ENCODE data around the gene COL16A1.

Gene COL16A1

GRCh38 chr1:31632649-31633048 is 71.2 kb downstream of the COL16A1 start:
- Histone ChIP-seq H3K4me3 (no peak overlapping the region), H3K4me2 (no peak overlapping the region), H3K9ac (peak overlapping the region in 1 of 11 experiments; percentile 47; a peak in 2 of 22 replicates), H4K20me1 (peaks cover 26 to 73% (median 40%) of the 10 kb centered on the region in 11 experiments; a peak in 20 of 22 replicates), H3K4me1 (peaks cover 10 to 26% (median 16%) of the 10 kb centered on the region in 10 experiments; a peak in 19 of 20 replicates), H3K27ac (peak overlapping the region in 2 of 11 experiments; percentile 10 to 11; a peak in 2 of 22 replicates), H3K36me3 (peaks cover 76 to 90% (median 83%) of the 10 kb centered on the region in 11 experiments), H3K27me3 (no peaks in the 10 kb centered on the region), H3K9me3 (replicated peaks in 1 of 11) (no peaks in the 10 kb centered on the region)
- no peak for TF ChIP-seq Cebpa-rat (IDR thresholded peaks at IDR 0.05)

GRCh38 chr1:31628931-31629556 is 74.8 kb downstream of the COL16A1 start:
- Histone ChIP-seq H4K20me1 (peaks cover 0 to 52% (median 9%) of the 10 kb centered on the region in 11 experiments; a peak in 13 of 22 replicates), H3K4me1 (peaks cover 26 to 56% (median 43%) of the 10 kb centered on the region in 10 experiments), H3K4me3 (no peak overlapping the region), H3K27ac (no peak overlapping the region), H3K36me3 (peaks cover 61 to 72% (median 65%) of the 10 kb centered on the region in 11 experiments), H3K27me3 (no peaks in the 10 kb centered on the region), H3K9me3 (replicated peaks in 1 of 11) (no peaks in the 10 kb centered on the region), H3K4me2 (no peak overlapping the region), H3K9ac (no peak overlapping the region)
- no peak for TF ChIP-seq Cebpa-rat (IDR thresholded peaks at IDR 0.05)

GRCh38 chr1:31627930-31628559 is 75.8 kb downstream of the COL16A1 start:
- H3K36me3 ChIP-seq: peaks cover 52 to 63% (median 56%) of the 10 kb centered on the region in 11 experiments
- peak overlapping the region in 3 of 11 experiments; percentile 7 to 64 (median 18); a peak in 2 of 22 replicates for H3K27ac ChIP-seq
- peaks cover 33 to 65% (median 52%) of the 10 kb centered on the region in 10 experiments for H3K4me1 ChIP-seq
- peak overlapping the region in 3 of 11 experiments; percentile 43 to 64 (median 63); a peak in 2 of 22 replicates for H3K4me2 ChIP-seq
- H4K20me1 ChIP-seq: peaks cover 0 to 52% (median 7%) of the 10 kb centered on the region in 11 experiments; a peak in 12 of 22 replicates
- H3K9me3 ChIP-seq (replicated peaks in 1 of 11): no peaks in the 10 kb centered on the region
- no peak for TF ChIP-seq Cebpa-rat (IDR thresholded peaks at IDR 0.05)
- H3K27me3 ChIP-seq: no peaks in the 10 kb centered on the region
- no peak overlapping the region for H3K4me3 ChIP-seq
- H3K9ac ChIP-seq: peak overlapping the region in 3 of 11 experiments; percentile 31 to 48 (median 32); a peak in 1 of 22 replicates

- Histone ChIP-seq H3K9ac (peak overlapping the region in 9 of 11 experiments; percentile 5 to 48 (median 31); a peak in 10 of 22 replicates), H3K27ac (peak overlapping the region in 8 of 11 experiments; percentile 7 to 69 (median 53); a peak in 13 of 22 replicates), H3K36me3 (peaks cover 46 to 57% (median 50%) of the 10 kb centered on the region in 11 experiments), H3K4me2 (peak overlapping the region in 8 of 11 experiments; percentile 18 to 75 (median 54); a peak in 13 of 22 replicates), H3K4me1 (peaks cover 32 to 60% (median 52%) of the 10 kb centered on the region in 10 experiments), H3K9me3 (replicated peaks in 1 of 11) (no peaks in the 10 kb centered on the region), H3K4me3 (no peak overlapping the region), H3K27me3 (no peaks in the 10 kb centered on the region), H4K20me1 (peaks cover 0 to 46% (median 4%) of the 10 kb centered on the region in 11 experiments; a peak in 10 of 22 replicates)
- no peak for TF ChIP-seq Cebpa-rat (IDR thresholded peaks at IDR 0.05)
Measured at GRCh38 chr1:31627301-31627929, 76.4 kb downstream of the COL16A1 start.

GRCh38 chr1:31626223-31627207 is 77.3 kb downstream of the COL16A1 start:
- H3K9me3 ChIP-seq (replicated peaks in 1 of 11): no peaks in the 10 kb centered on the region
- no peaks in the 10 kb centered on the region for H3K27me3 ChIP-seq
- H3K4me1 ChIP-seq: peaks cover 23 to 58% (median 46%) of the 10 kb centered on the region in 10 experiments
- peak overlapping the region in 8 of 11 experiments; percentile 7 to 48 (median 36); a peak in 10 of 22 replicates for H3K9ac ChIP-seq
- peak overlapping the region in 9 of 11 experiments; percentile 7 to 69 (median 62); a peak in 16 of 22 replicates for H3K27ac ChIP-seq
- TF ChIP-seq Cebpa-rat (IDR thresholded peaks at IDR 0.05): no peak
- H3K4me2 ChIP-seq: peak overlapping the region in 8 of 11 experiments; percentile 18 to 75 (median 54); a peak in 13 of 22 replicates
- peaks cover 0 to 40% (median 0%) of the 10 kb centered on the region in 11 experiments; a peak in 4 of 22 replicates for H4K20me1 ChIP-seq
- H3K36me3 ChIP-seq: peaks cover 37 to 48% (median 41%) of the 10 kb centered on the region in 11 experiments
- H3K4me3 ChIP-seq: no peak overlapping the region

GRCh38 chr1:31625561-31626222 is 78.1 kb downstream of the COL16A1 start:
- Histone ChIP-seq H3K27me3 (no peaks in the 10 kb centered on the region), H3K27ac (peak overlapping the region in 8 of 11 experiments; percentile 30 to 69 (median 63); a peak in 14 of 22 replicates), H4K20me1 (peaks cover 0 to 36% (median 0%) of the 10 kb centered on the region in 11 experiments; a peak in 4 of 22 replicates), H3K4me1 (peaks cover 19 to 58% (median 45%) of the 10 kb centered on the region in 10 experiments), H3K4me3 (no peak overlapping the region), H3K36me3 (peaks cover 29 to 39% (median 33%) of the 10 kb centered on the region in 11 experiments), H3K4me2 (peak overlapping the region in 5 of 11 experiments; percentile 24 to 75 (median 63); a peak in 11 of 22 replicates), H3K9me3 (replicated peaks in 1 of 11) (no peaks in the 10 kb centered on the region), H3K9ac (peak overlapping the region in 4 of 11 experiments; percentile 8 to 44 (median 10); a peak in 1 of 22 replicates)
- no peak for TF ChIP-seq Cebpa-rat (IDR thresholded peaks at IDR 0.05)

All from BLaER1 treated with 17β-estradiol and CSF1 and Interleukin-3, amounts not matched to agents 10 nM and 100 nM (cell line).